Effector memory CD8-positive, alpha-beta T cell (primary cell): ENCODE results near the gene GSTA2.
"Not testable (repeated sequence)": the region's sequence is repeated elsewhere in the genome, so short reads cannot be mapped to it uniquely, and the experiment has no call there.

Experiments
- ATAC-seq: fragments of 150-1000 bp; cut with Tn5 transposase; replicated peaks from 2 replicates; pipeline ENCODE4 v1.10.0; 2021; ENCODE audit warnings: mild to moderate bottlenecking, moderate library complexity
- DNase-seq, 3 experiments: peaks; one replicate each; pipeline ENCODE4 v3.0.0; 2021
- H3K27ac Mint-ChIP-seq, 2 donors: one replicate each; pipeline ENCODE4 v1.8.0; 2022; ENCODE audit warnings: mild to moderate bottlenecking in 2 of 2, mixed read lengths in 2 of 2, moderate library complexity in 2 of 2
- H3K27me3 Mint-ChIP-seq, 2 donors: one replicate each; pipeline ENCODE4 v1.8.0; 2022; ENCODE audit warnings: mixed read lengths in 2 of 2
- H3K36me3 Mint-ChIP-seq: one replicate; pipeline ENCODE4 v1.8.0; 2022; ENCODE audit warnings: mild to moderate bottlenecking, moderate library complexity, mixed read lengths; ENCODE audit not compliant: insufficient read depth
- H3K4me1 Mint-ChIP-seq, 2 donors: one replicate each; pipeline ENCODE4 v1.8.0; 2022; ENCODE audit warnings: low read depth in 2 of 2, mixed read lengths in 2 of 2
- H3K4me3 Mint-ChIP-seq, 2 donors: one replicate each; pipeline ENCODE4 v1.8.0; 2022; ENCODE audit warnings: mild to moderate bottlenecking in 2 of 2, mixed read lengths in 2 of 2, moderate library complexity in 2 of 2
- H3K9me3 Mint-ChIP-seq, 2 donors: one replicate each; pipeline ENCODE4 v1.8.0; 2022; ENCODE audit warnings: mixed read lengths in 2 of 2
- total RNA-seq, 9 experiments: gene quantifications; one replicate each; lab custom pipeline; 2026; lab: John Stamatoyannopoulos, UW

GSTA2 gene
- 0 reads per million in 9 experiments for total RNA-seq

- H3K27me3 Mint-ChIP-seq, result peaks cover 46 to 65% of the 10 kb centered on the region in 2 donors
- H3K4me3 Mint-ChIP-seq, H3K4me1 Mint-ChIP-seq, H3K36me3 Mint-ChIP-seq, H3K27ac Mint-ChIP-seq, DNase-seq, ATAC-seq, H3K9me3 Mint-ChIP-seq: not testable (repeated sequence)
Observed at GRCh38 chr6:52763322-52763916, at the start of gene GSTA2. Gene GSTA2, minus strand, starts transcription at chr6:52763475. Its CDS starts 5,528 bp downstream, at chr6:52757947.

- not testable (repeated sequence) for H3K4me1 Mint-ChIP-seq, H3K9me3 Mint-ChIP-seq, DNase-seq, H3K27ac Mint-ChIP-seq, H3K36me3 Mint-ChIP-seq, H3K4me3 Mint-ChIP-seq, ATAC-seq
- peaks cover 46 to 58% of the 10 kb centered on the region in 2 donors for H3K27me3 Mint-ChIP-seq
Observed at GRCh38 chr6:52809777-52810176, 46.5 kb upstream of the GSTA2 start.

- H3K27me3 Mint-ChIP-seq, result peaks cover 56 to 69% of the 10 kb centered on the region in 2 donors
- no peaks in the 10 kb centered on the region for H3K9me3 Mint-ChIP-seq
- H3K36me3 Mint-ChIP-seq, result no peaks in the 10 kb centered on the region
- ATAC-seq (no peak), DNase-seq (no peak)
- no peak overlapping the region for H3K27ac Mint-ChIP-seq
- H3K4me3 Mint-ChIP-seq, result no peak overlapping the region
- no peaks in the 10 kb centered on the region for H3K4me1 Mint-ChIP-seq
Observed at GRCh38 chr6:52808660-52809059, 45.4 kb upstream of the GSTA2 start.

- H3K4me3 Mint-ChIP-seq, DNase-seq, ATAC-seq, H3K4me1 Mint-ChIP-seq, H3K27ac Mint-ChIP-seq, H3K9me3 Mint-ChIP-seq, H3K36me3 Mint-ChIP-seq: not testable (repeated sequence)
- peaks cover 65 to 78% of the 10 kb centered on the region in 2 donors for H3K27me3 Mint-ChIP-seq
Observed at GRCh38 chr6:52803668-52804255, 40.5 kb upstream of the GSTA2 start, which contains the start of gene GSTA1. Gene GSTA1, minus strand, starts transcription at chr6:52803816. Its CDS starts 4,549 bp downstream, at chr6:52799267.

DNA sequence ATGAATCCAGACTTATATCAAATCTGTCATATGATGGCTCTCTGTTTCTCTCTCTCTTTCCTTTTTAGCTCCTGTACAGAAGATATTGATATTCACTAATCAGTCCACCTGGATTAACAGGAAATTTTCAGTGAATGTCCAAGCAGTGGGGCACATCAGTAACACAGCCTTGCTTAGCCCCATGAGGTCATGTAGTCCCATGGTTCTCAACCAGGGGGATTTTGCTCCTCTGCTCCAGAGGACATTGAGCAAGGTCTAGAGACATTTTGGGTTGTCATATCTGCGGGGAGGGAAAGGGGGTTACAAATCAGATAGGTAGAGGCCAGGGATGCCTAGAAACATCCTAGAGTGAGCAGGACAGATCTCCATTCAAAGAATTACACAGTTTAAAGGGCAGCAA lies 39.5 kb upstream of the GSTA2 start:
- H3K9me3 Mint-ChIP-seq, result no peaks in the 10 kb centered on the region
- no peak overlapping the region for H3K27ac Mint-ChIP-seq
- H3K4me1 Mint-ChIP-seq, result no peaks in the 10 kb centered on the region
- DNase-seq, result no peak
- H3K4me3 Mint-ChIP-seq, result no peak overlapping the region
- H3K36me3 Mint-ChIP-seq, result no peaks in the 10 kb centered on the region
- ATAC-seq, result no peak
- H3K27me3 Mint-ChIP-seq, result peaks cover 60 to 71% of the 10 kb centered on the region in 2 donors

DNA sequence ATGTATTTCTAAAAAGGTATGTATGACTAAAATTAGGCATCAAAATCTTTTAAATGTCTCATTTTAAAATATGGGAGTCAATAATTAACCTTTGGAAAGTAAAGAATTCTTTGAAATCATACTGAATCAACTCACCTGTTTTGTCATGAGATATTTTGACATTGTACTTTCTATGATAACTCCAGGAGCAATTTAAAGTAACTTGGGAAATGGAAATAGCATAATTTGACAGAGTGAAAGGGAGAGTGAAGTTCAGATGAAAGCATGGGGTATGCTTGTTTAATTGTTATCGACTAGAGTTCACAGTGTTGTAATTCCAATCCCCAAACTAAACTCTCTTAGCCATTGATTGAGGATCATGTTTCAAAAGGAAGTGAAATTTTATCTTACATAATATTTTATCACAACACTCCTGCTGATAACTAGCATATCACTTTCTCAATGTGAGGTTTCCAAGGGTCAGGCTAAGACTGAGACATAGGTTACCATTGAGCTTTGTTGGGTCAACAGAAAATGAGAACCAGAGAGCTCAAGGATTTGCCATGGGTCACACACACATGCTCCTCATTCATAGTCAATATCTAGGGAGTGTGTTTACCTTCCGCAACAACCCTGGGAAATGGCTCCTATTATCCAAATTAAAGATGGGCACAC lies 38.0 kb upstream of the GSTA2 start:
- ATAC-seq (no peak), DNase-seq (no peak)
- Mint-ChIP-seq H3K27me3 (peaks cover 67 to 70% of the 10 kb centered on the region in 2 donors), H3K9me3 (no peaks in the 10 kb centered on the region), H3K4me3 (no peak overlapping the region), H3K36me3 (no peaks in the 10 kb centered on the region), H3K4me1 (no peaks in the 10 kb centered on the region), H3K27ac (no peak overlapping the region)

DNA sequence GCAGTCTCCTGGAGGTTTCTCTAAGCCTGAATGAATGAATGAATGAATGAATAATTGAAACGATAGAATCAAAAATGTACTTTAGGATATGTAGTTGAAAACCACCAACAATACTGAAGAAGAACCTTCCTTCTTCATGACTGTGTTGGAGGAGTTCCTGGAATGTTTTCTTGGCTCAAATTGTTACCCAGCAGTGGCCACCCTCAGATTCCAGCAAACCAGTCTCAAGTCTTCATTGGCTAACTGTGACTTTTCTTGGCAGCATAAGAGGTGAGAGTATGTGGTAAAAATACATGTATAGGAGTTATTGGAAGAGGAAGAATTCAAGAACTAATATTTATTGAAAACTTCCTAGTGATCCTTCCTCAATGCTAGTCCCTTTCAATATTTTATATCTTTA lies 36.0 kb upstream of the GSTA2 start:
- not testable (repeated sequence) for DNase-seq, H3K4me1 Mint-ChIP-seq, H3K36me3 Mint-ChIP-seq

GRCh38 chr6:52794366-52794765 lies 31.1 kb upstream of the GSTA2 start:
- not testable (repeated sequence) for H3K4me1 Mint-ChIP-seq, H3K36me3 Mint-ChIP-seq, H3K9me3 Mint-ChIP-seq, DNase-seq, H3K27ac Mint-ChIP-seq, ATAC-seq, H3K4me3 Mint-ChIP-seq
- peaks cover 50 to 54% of the 10 kb centered on the region in 2 donors for H3K27me3 Mint-ChIP-seq

More for the DNA sequence above, 36.0 kb upstream of the GSTA2 start:
- H3K9me3 Mint-ChIP-seq, H3K4me3 Mint-ChIP-seq, ATAC-seq, H3K27ac Mint-ChIP-seq: not testable (repeated sequence)
- H3K27me3 Mint-ChIP-seq, result peaks cover 65 to 68% of the 10 kb centered on the region in 2 donors

DNA sequence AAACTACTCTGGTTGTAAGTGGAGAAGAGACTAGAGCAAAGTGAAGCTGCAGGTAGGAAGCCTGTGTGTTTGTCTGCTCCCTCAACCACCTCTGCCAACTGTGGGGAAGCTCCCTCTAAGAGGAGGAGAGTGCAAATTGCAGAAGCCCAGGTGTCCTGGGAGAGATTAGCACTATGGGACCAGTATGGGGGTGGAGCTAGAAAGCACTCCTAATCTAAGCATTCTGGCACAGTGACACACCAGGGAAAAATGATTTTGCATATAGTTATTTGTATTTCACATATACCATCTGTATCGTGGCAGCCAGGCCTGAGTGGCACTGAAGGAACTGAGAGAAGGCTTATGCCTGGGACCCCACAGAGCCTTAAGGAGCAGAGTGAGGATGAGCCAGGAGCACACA lies 27.6 kb upstream of the GSTA2 start:
- Mint-ChIP-seq H3K27ac (no peak overlapping the region), H3K9me3 (no peaks in the 10 kb centered on the region), H3K4me3 (no peak overlapping the region), H3K4me1 (no peaks in the 10 kb centered on the region), H3K27me3 (peaks cover 42 to 48% of the 10 kb centered on the region in 2 donors), H3K36me3 (no peaks in the 10 kb centered on the region)
- DNase-seq (no peak), ATAC-seq (no peak)

DNA sequence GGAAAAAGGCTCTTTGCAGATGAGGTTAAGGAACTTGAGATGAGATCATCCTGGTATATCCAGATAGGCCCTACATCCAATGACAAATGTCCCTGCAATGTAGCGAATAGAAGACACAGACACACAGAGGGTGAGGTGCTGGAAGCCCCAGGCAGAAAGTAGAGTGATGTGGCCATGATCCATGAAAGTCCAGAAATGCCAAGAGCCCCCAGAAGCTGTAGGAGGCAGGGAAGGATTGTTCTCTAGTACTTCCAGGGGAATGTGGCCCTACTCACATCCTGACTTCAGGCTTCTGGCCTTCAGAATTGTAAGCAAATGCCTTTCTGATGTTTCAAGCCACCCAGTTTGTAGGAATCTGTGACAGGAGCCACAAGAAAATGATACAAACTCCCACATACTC lies 26.4 kb upstream of the GSTA2 start:
- not testable (repeated sequence) for H3K4me3 Mint-ChIP-seq, DNase-seq, H3K27ac Mint-ChIP-seq, H3K36me3 Mint-ChIP-seq, H3K4me1 Mint-ChIP-seq, ATAC-seq, H3K9me3 Mint-ChIP-seq
- H3K27me3 Mint-ChIP-seq, result peaks cover 35 to 44% of the 10 kb centered on the region in 2 donors

- Mint-ChIP-seq H3K27me3 (peaks cover 29 to 41% of the 10 kb centered on the region in 2 donors), H3K36me3 (no peaks in the 10 kb centered on the region), H3K27ac (no peak overlapping the region), H3K9me3 (no peaks in the 10 kb centered on the region), H3K4me3 (no peak overlapping the region), H3K4me1 (no peaks in the 10 kb centered on the region)
- DNase-seq, result no peak
- ATAC-seq, result no peak
Observed at GRCh38 chr6:52788478-52788877, 25.2 kb upstream of the GSTA2 start.

GRCh38 chr6:52787917-52788316 lies 24.6 kb upstream of the GSTA2 start:
- DNase-seq (no peak), ATAC-seq (no peak)
- no peak overlapping the region for H3K4me3 Mint-ChIP-seq
- H3K36me3 Mint-ChIP-seq, result no peaks in the 10 kb centered on the region
- no peaks in the 10 kb centered on the region for H3K9me3 Mint-ChIP-seq
- peaks cover 23 to 36% of the 10 kb centered on the region in 2 donors for H3K27me3 Mint-ChIP-seq
- no peak overlapping the region for H3K27ac Mint-ChIP-seq
- H3K4me1 Mint-ChIP-seq, result no peaks in the 10 kb centered on the region

GRCh38 chr6:52786249-52786956 lies 23.1 kb upstream of the GSTA2 start:
- no peak for ATAC-seq

More at GRCh38 chr6:52786249-52786956, 23.1 kb upstream of the GSTA2 start:
- H3K36me3 Mint-ChIP-seq, result no peaks in the 10 kb centered on the region
- H3K4me3 Mint-ChIP-seq, result no peak overlapping the region
- H3K9me3 Mint-ChIP-seq, result no peaks in the 10 kb centered on the region
- no peak overlapping the region for H3K27ac Mint-ChIP-seq
- DNase-seq, result no peak
- H3K4me1 Mint-ChIP-seq, result no peaks in the 10 kb centered on the region
- peaks cover 26 to 38% of the 10 kb centered on the region in 2 donors for H3K27me3 Mint-ChIP-seq
